Measurements from ENCODE around the gene TSPO2.
A peak's percentile ranks its signal among the peaks of the same experiment; 100 is the strongest.

GRCh38 chr6:41092421-41093140, 50.3 kb downstream of the TSPO2 start:
- peak; percentile 41 to 45 (median 44); a peak in 4 of 6 replicates for TF ChIP-seq CTCF (IDR thresholded peaks at IDR 0.05 in 2 of 3, conservative IDR thresholded peaks at IDR 0.05 in 1 of 3; ENCODE audit: borderline replicate concordance in 1 of 3, insufficient read depth in 1 of 3, low read depth in 2 of 3, low read length in 2 of 3)
- no peak for TF ChIP-seq JUND (IDR thresholded peaks at IDR 0.05)
- no peak for TF ChIP-seq EZH2 (IDR thresholded peaks at IDR 0.05)
- TF ChIP-seq ZNF274 (IDR thresholded peaks at IDR 0.05; ENCODE audit: low read depth, low read length) = no peak
- no peak for TF ChIP-seq ATF3 (IDR thresholded peaks at IDR 0.05)
- TF ChIP-seq MAX (IDR thresholded peaks at IDR 0.05) = no peak
- peak; percentile 44 for TF ChIP-seq RAD21 (IDR thresholded peaks at IDR 0.05; ENCODE audit: low read depth)
- no peak for TF ChIP-seq REST (IDR thresholded peaks at IDR 0.05; ENCODE audit: low read depth)
- TF ChIP-seq EZH2phosphoT487 (IDR thresholded peaks at IDR 0.05; ENCODE audit: borderline replicate concordance) = no peak
- no peak for TF ChIP-seq POLR2AphosphoS5 (IDR thresholded peaks at IDR 0.05; ENCODE audit: low read depth, low read length)
- no peak for TF ChIP-seq YY1 (IDR thresholded peaks at IDR 0.05; ENCODE audit: extremely low read depth, insufficient replicate concordance, low read depth, low read length)
- no peak for TF ChIP-seq POLR2A (IDR thresholded peaks at IDR 0.05; ENCODE audit: borderline replicate concordance, extremely low read depth, insufficient read depth, insufficient read length)
- no peak for TF ChIP-seq TCF7L2 (IDR thresholded peaks at IDR 0.05; ENCODE audit: borderline replicate concordance, extremely low read depth, insufficient read depth, insufficient read length)
